LNCAP (cell line): ENCODE measurements around the gene TP63.

ENCODE experiments used
- TF ChIP-seq, protein P1 (sequence below): fragments of 450-650 bp; IDR thresholded peaks from 2 replicates; pipeline ENCODE4 v1.5.1; 2017; ENCODE audit warnings: mild to moderate bottlenecking

TP63 gene

GRCh38 chr3:189813647-189814240, 182.6 kb downstream of the TP63 start:
- TF ChIP-seq, protein P1, sequence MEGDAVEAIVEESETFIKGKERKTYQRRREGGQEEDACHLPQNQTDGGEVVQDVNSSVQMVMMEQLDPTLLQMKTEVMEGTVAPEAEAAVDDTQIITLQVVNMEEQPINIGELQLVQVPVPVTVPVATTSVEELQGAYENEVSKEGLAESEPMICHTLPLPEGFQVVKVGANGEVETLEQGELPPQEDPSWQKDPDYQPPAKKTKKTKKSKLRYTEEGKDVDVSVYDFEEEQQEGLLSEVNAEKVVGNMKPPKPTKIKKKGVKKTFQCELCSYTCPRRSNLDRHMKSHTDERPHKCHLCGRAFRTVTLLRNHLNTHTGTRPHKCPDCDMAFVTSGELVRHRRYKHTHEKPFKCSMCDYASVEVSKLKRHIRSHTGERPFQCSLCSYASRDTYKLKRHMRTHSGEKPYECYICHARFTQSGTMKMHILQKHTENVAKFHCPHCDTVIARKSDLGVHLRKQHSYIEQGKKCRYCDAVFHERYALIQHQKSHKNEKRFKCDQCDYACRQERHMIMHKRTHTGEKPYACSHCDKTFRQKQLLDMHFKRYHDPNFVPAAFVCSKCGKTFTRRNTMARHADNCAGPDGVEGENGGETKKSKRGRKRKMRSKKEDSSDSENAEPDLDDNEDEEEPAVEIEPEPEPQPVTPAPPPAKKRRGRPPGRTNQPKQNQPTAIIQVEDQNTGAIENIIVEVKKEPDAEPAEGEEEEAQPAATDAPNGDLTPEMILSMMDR = no peak

GRCh38 chr3:189820365-189820720, 189.2 kb downstream of the TP63 start:
- TF ChIP-seq, protein P1 = no peak

GRCh38 chr3:189821262-189821661, 190.1 kb downstream of the TP63 start:
- TF ChIP-seq, protein P1 = no peak

GRCh38 chr3:189822726-189823125, 191.5 kb downstream of the TP63 start:
- TF ChIP-seq, protein P1 = no peak

DNA sequence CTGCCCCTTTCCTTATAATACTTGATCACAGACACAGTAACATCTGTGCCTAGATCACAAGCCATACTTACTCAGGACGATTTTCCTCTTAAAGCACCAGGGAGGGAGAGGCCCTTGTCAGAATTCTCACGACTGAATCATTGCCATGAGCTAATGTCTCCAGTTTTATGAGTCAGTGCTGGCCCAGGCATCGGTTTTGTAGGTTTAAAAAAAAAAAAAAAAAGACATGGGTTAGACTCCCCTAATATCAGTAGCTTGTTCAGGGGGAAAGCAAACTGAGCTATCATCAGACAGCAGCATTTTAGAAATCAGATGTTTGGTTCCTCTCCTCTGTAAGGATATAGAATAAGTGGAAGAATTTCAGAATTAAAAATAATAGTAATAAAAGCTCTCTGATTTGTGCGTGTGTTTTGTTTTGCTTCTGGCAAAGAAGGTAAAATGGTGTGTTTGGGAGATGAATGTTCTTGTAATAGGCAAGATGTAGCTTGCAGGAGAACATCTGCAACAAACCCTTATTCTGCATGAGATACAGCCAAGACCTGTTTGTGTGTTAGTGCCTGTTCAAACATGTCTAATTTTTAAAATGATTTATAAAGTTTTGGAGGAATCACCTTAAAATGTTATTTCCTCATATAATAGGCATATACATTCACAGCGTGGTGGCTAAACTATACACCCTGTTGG, 193.6 kb downstream of the TP63 start:
- TF ChIP-seq, protein P1 = no peak

- TF ChIP-seq, protein P1 = no peak
Observed at GRCh38 chr3:189826566-189826965, 195.4 kb downstream of the TP63 start.

DNA sequence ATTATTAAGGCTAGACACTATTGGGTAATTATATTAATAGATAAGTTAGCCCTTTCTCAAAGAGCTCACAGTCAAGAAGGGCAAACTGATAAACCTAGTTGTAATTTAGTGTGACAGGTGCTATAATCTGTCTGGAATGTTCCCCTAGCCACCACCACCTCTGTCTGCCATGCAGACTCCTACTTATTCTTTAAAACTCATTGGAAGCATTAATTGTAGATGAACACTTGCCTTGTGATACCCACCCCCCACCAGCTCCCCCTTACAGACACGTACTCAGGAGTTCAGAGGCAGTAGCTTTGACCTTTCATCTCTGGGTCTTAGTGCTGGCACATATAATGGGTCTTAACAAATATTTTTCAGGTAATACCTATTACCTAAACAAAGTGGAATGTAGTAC, 195.9 kb downstream of the TP63 start:
- TF ChIP-seq, protein P1 = no peak
